ENCODE data around the gene EID2B. TPM values are rescaled to one million over a fixed set of nuclear protein-coding genes. Genes with fewer than 3 reads are reported as not detected.
A peak's percentile ranks its signal among the peaks of the same experiment; 100 is the strongest.

Gene EID2B
- polyA plus RNA-seq, 3 donors, result 1.2 to 2.6 (median 2.4) TPM

DNA sequence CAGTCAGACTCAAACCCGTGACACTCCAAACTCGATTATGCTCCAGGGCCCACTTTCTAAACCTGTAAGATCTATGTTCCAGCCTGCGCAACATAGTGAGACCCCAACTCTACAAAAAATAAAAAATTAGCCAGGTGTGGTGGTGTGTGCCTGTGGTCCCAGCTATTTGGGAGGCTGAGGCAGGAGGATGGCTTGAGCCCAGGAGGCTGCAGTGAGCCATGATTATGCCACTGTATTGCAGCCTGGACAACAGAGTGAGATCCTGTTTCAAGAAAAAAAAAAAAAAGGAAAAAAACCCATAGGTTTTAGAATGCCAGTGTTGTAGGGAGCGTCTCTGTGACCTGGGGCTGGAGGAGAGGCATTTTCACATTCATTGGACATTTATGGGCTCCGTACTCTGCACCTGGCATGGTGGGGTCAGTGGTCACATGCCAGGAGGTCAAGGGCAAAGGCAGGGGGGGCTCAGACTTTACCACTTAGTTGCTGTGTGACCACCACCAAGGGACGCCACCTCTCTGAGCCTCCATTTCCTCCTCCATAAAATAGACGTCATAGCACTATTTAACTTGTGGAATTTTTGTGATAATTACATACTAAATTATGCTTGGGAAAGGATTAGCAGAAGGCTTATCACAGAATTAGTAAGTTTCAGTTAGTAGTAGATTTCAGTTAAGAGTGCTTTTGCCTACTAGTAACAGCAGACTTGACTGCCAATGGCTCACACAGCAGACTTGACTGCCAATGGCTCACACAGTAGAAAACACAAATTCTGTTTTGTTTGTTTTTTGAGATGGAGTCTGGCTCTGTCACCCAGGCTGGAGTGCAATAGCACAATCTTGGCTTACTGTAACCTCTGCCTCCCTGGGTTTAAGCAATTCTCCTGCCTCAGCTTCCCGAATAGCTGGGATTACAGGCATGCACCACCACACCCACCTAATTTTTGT is 11.8 kb downstream of the EID2B start:
- H3K9me3 Mint-ChIP-seq, result peaks cover 0 to 6% (median 2%) of the 10 kb centered on the region in 7 donors

DNA sequence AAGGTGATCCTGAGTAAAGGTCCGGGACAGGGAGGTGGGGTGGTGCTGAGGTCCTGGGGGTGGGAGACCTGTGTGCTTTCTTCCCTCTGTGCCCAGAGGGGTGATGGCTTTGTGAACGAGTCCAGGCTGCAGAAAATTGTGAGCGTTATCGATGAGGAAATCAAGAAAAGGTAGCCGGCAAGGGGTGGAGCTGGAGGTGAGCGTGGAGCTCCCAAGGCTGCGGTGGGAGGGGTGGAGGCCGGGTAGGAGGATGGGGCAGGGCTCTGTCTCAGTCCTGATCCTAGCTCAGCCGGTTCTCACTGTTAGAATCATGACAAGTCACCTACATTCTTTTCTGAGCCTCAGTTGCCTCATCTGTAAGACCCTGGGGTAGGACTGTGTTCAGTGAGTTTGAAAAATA is 13.7 kb downstream of the EID2B start:
- no peak overlapping the region for H3K9ac ChIP-seq (ENCODE audit: insufficient read depth, low read length, poor library complexity, severe bottlenecking)
- H3K27ac Mint-ChIP-seq, result no peak overlapping the region
- peaks cover 29 to 43% of the 10 kb centered on the region in 2 donors for H3K27me3 ChIP-seq (ENCODE audit: control insufficient read depth in 2 of 2, insufficient read depth in 2 of 2, low read length in 2 of 2)
- DNase-seq, result no peak
- intact Hi-C loops (cut with micrococcal nuclease), result no loop called here
- peaks cover 12% of the 10 kb centered on the region for H3K4me1 Mint-ChIP-seq
- peaks cover 7 to 12% of the 10 kb centered on the region in 2 donors for H3K9me3 ChIP-seq (replicated peaks in 1 of 2; ENCODE audit: control insufficient read depth in 1 of 2, insufficient read depth in 1 of 2, low read length in 2 of 2)
- peaks cover 0 to 15% (median 6%) of the 10 kb centered on the region in 7 donors for H3K9me3 Mint-ChIP-seq
- peaks cover 0 to 10% of the 10 kb centered on the region in 2 donors for H3K4me1 ChIP-seq (ENCODE audit: control insufficient read depth in 1 of 2, insufficient read depth in 2 of 2, low read length in 2 of 2)
- no peaks in the 10 kb centered on the region for H3K36me3 Mint-ChIP-seq
- H3K27me3 Mint-ChIP-seq (ENCODE audit: low read depth in 3 of 3), result peaks cover 48 to 54% (median 53%) of the 10 kb centered on the region in 3 donors
- H3K4me2 ChIP-seq (replicated peaks; ENCODE audit: extremely low read depth, low read length, poor library complexity, severe bottlenecking), result no peak overlapping the region
- 82% methylated on average over 6 of the region's 9 CpGs for WGBS (ENCODE audit: insufficient coverage)
- H3K4me3 ChIP-seq (replicated peaks in 1 of 3; ENCODE audit: low read depth in 2 of 3, low read length in 3 of 3), result no peak overlapping the region
- H3K36me3 ChIP-seq (replicated peaks in 1 of 2; ENCODE audit: control insufficient read depth in 1 of 2, insufficient read depth in 2 of 2, low read length in 2 of 2), result no peaks in the 10 kb centered on the region
- no peak overlapping the region for H3K27ac ChIP-seq (ENCODE audit: low read depth in 1 of 2, low read length in 2 of 2)
- no peak overlapping the region for H3K4me3 Mint-ChIP-seq
- H4K20me1 ChIP-seq (ENCODE audit: insufficient read depth, low read length), result no peaks in the 10 kb centered on the region
- TF ChIP-seq, protein P1, sequence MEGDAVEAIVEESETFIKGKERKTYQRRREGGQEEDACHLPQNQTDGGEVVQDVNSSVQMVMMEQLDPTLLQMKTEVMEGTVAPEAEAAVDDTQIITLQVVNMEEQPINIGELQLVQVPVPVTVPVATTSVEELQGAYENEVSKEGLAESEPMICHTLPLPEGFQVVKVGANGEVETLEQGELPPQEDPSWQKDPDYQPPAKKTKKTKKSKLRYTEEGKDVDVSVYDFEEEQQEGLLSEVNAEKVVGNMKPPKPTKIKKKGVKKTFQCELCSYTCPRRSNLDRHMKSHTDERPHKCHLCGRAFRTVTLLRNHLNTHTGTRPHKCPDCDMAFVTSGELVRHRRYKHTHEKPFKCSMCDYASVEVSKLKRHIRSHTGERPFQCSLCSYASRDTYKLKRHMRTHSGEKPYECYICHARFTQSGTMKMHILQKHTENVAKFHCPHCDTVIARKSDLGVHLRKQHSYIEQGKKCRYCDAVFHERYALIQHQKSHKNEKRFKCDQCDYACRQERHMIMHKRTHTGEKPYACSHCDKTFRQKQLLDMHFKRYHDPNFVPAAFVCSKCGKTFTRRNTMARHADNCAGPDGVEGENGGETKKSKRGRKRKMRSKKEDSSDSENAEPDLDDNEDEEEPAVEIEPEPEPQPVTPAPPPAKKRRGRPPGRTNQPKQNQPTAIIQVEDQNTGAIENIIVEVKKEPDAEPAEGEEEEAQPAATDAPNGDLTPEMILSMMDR (IDR thresholded peaks at IDR 0.05), result no peak
- H2AFZ ChIP-seq (ENCODE audit: insufficient read depth, low read depth, low read length, poor library complexity, severe bottlenecking), result no peak overlapping the region
- H3K79me2 ChIP-seq (ENCODE audit: insufficient read depth, low read length), result no peaks in the 10 kb centered on the region

More for the DNA sequence above, 11.8 kb downstream of the EID2B start:
- Mint-ChIP-seq H3K36me3 (peaks cover 0 to 1% of the 10 kb centered on the region in 2 donors), H3K27ac (peak overlapping the region in 1 of 7 donors; percentile 33), H3K27me3 (ENCODE audit: low read depth in 3 of 3) (peaks cover 29 to 36% (median 35%) of the 10 kb centered on the region in 3 donors), H3K4me3 (peak overlapping the region in 1 of 2 donors; percentile 49), H3K4me1 (peaks cover 11% of the 10 kb centered on the region)
- no peaks in the 10 kb centered on the region for H3K79me2 ChIP-seq (ENCODE audit: insufficient read depth, low read length)
- no peak overlapping the region for H3K9ac ChIP-seq (ENCODE audit: insufficient read depth, low read length, poor library complexity, severe bottlenecking)
- peaks cover 0 to 11% of the 10 kb centered on the region in 2 donors for H3K4me1 ChIP-seq (ENCODE audit: control insufficient read depth in 1 of 2, insufficient read depth in 2 of 2, low read length in 2 of 2)
- no peaks in the 10 kb centered on the region for H4K20me1 ChIP-seq (ENCODE audit: insufficient read depth, low read length)
- H3K4me2 ChIP-seq (replicated peaks; ENCODE audit: extremely low read depth, low read length, poor library complexity, severe bottlenecking), result no peak overlapping the region
- H2AFZ ChIP-seq (ENCODE audit: insufficient read depth, low read depth, low read length, poor library complexity, severe bottlenecking), result no peak overlapping the region
- intact Hi-C loops (cut with micrococcal nuclease), result no loop called here
- no peaks in the 10 kb centered on the region for H3K36me3 ChIP-seq (replicated peaks in 1 of 2; ENCODE audit: control insufficient read depth in 1 of 2, insufficient read depth in 2 of 2, low read length in 2 of 2)
- WGBS (ENCODE audit: insufficient coverage), result no CpG with 5 or more reads among the region's 8 CpGs
- H3K27ac ChIP-seq (ENCODE audit: low read depth in 1 of 2, low read length in 2 of 2), result no peak overlapping the region
- no peak overlapping the region for H3K4me3 ChIP-seq (replicated peaks in 1 of 3; ENCODE audit: low read depth in 2 of 3, low read length in 3 of 3)
- H3K27me3 ChIP-seq (ENCODE audit: control insufficient read depth in 2 of 2, insufficient read depth in 2 of 2, low read length in 2 of 2), result peaks cover 11 to 25% of the 10 kb centered on the region in 2 donors
- TF ChIP-seq, protein P1 (IDR thresholded peaks at IDR 0.05), result no peak
- H3K9me3 ChIP-seq (replicated peaks in 1 of 2; ENCODE audit: control insufficient read depth in 1 of 2, insufficient read depth in 1 of 2, low read length in 2 of 2), result no peaks in the 10 kb centered on the region
- DNase-seq, result no peak

All from CD14-positive monocyte (primary cell).